Left ventricle myocardium inferior (tissue), 1 donor: Measurements from ENCODE around the gene CHD8. TPM values are rescaled to one million over a fixed set of nuclear protein-coding genes. Genes with fewer than 3 reads are reported as not detected.
"Not testable (repeated sequence)": the region's sequence is repeated elsewhere in the genome, so short reads cannot be mapped to it uniquely, and the experiment has no call there.

Source experiments
- DNase-seq: peaks from one replicate; pipeline ENCODE4 v3.0.0-alpha.2; 2020
- H3K27ac ChIP-seq: fragments of 200-600 bp; replicated peaks from 2 replicates; pipeline ENCODE4 v1.8.0; 2021
- H3K27me3 ChIP-seq: fragments of 200-600 bp; 2 replicates; pipeline ENCODE4 v1.8.0; 2021; ENCODE audit warnings: low read depth
- H3K36me3 ChIP-seq: fragments of 200-600 bp; 2 replicates; pipeline ENCODE4 v1.8.0; 2021
- H3K4me1 ChIP-seq: fragments of 200-600 bp; 2 replicates; pipeline ENCODE4 v1.8.0; 2021
- H3K4me3 ChIP-seq: fragments of 200-600 bp; 2 replicates; pipeline ENCODE4 v1.8.0; 2021; ENCODE audit warnings: mild to moderate bottlenecking, moderate library complexity
- H3K9me3 ChIP-seq: fragments of 200-600 bp; replicated peaks from 2 replicates; pipeline ENCODE4 v1.8.0; 2021
- CTCF ChIP-seq: fragments of 200-600 bp; IDR thresholded peaks from 2 replicates; pipeline ENCODE4 v1.8.0; 2021; ENCODE audit warnings: antibody characterized with exemption, mild to moderate bottlenecking, borderline replicate concordance
- intact Hi-C: fragments of 100-400 bp; cut with micrococcal nuclease; formaldehyde crosslinking; loops from one replicate; pipeline ENCODE4 v1.11.0; 2022
- total RNA-seq: library from RNA; stranded (reverse); fragmentation: NEBNext Ultra II Directional; extraction: Animal tissue kit (Norgen Biotek cat#: 25700); gene quantifications from one replicate; pipeline ENCODE4 v1.2.1, GENCODE V29; 2021
- donor health status: DM: no; HTN: yes; CAD: no; lungs with severe emphysema.

The CHD8 gene
- total RNA-seq, 1 donor from 2014 or later: 27.9 TPM

GRCh38 chr14:21475767-21476522 lies 20.0 kb upstream of the CHD8 start:
- no peaks in the 10 kb centered on the region for H3K27me3 ChIP-seq
- peaks cover 31% of the 10 kb centered on the region for H3K36me3 ChIP-seq
- peaks cover 36% of the 10 kb centered on the region for H3K4me1 ChIP-seq
- TF ChIP-seq CTCF: no peak
- intact Hi-C loops: no loop called here
- peak overlapping the region; percentile 94 for H3K4me3 ChIP-seq
- peak overlapping the region; percentile 91 for H3K27ac ChIP-seq
- DNase-seq: no peak
- H3K9me3 ChIP-seq: no peaks in the 10 kb centered on the region

GRCh38 chr14:21467616-21468015 lies 11.7 kb upstream of the CHD8 start:
- Histone ChIP-seq H3K27ac (no peak overlapping the region), H3K36me3 (peaks cover 58% of the 10 kb centered on the region), H3K9me3 (no peaks in the 10 kb centered on the region), H3K4me1 (no peaks in the 10 kb centered on the region), H3K4me3 (no peak overlapping the region), H3K27me3 (no peaks in the 10 kb centered on the region)
- intact Hi-C loops: no loop called here
- TF ChIP-seq CTCF: no peak
- DNase-seq: no peak

- H3K36me3 ChIP-seq: peaks cover 8% of the 10 kb centered on the region
- no peaks in the 10 kb centered on the region for H3K9me3 ChIP-seq
- H3K4me1 ChIP-seq: peaks cover 28% of the 10 kb centered on the region
- no peak for TF ChIP-seq CTCF
- peak overlapping the region; percentile 94 for H3K4me3 ChIP-seq
- H3K27ac ChIP-seq: peak overlapping the region; percentile 97
- intact Hi-C loops: no loop called here
- H3K27me3 ChIP-seq: no peaks in the 10 kb centered on the region
- DNase-seq: no peak
These were observed 371 bp downstream of the CHD8 start for GRCh38 chr14:21455592-21455911.

- no peaks in the 10 kb centered on the region for H3K9me3 ChIP-seq
- no peaks in the 10 kb centered on the region for H3K27me3 ChIP-seq
- DNase-seq: no peak
- H3K36me3 ChIP-seq: peaks cover 7% of the 10 kb centered on the region
- H3K4me3 ChIP-seq: peak overlapping the region; percentile 94
- peak overlapping the region; percentile 97 for H3K27ac ChIP-seq
- no peak for TF ChIP-seq CTCF
- intact Hi-C loops: no loop called here
- H3K4me1 ChIP-seq: peaks cover 33% of the 10 kb centered on the region
These were observed 929 bp downstream of the CHD8 start for GRCh38 chr14:21454843-21455544.

GRCh38 chr14:21449899-21450216 lies 6.1 kb downstream of the CHD8 start:
- H3K36me3 ChIP-seq: no peaks in the 10 kb centered on the region
- no peaks in the 10 kb centered on the region for H3K9me3 ChIP-seq
- H3K4me1 ChIP-seq: peaks cover 32% of the 10 kb centered on the region
- no peak for TF ChIP-seq CTCF
- H3K27ac ChIP-seq: no peak overlapping the region
- intact Hi-C loops: no loop called here
- H3K27me3 ChIP-seq: no peaks in the 10 kb centered on the region
- no peak overlapping the region for H3K4me3 ChIP-seq
- DNase-seq: no peak

- H3K27me3 ChIP-seq, DNase-seq, H3K27ac ChIP-seq, intact Hi-C loops, H3K4me3 ChIP-seq, H3K9me3 ChIP-seq, H3K4me1 ChIP-seq, H3K36me3 ChIP-seq: not testable (repeated sequence)
These were observed 13.3 kb downstream of the CHD8 start for GRCh38 chr14:21442657-21443056.
